Esophagus squamous epithelium (tissue), 5 donors: ENCODE measurements around the gene OR1L8. TPM values are rescaled to one million over a fixed set of nuclear protein-coding genes. Genes with fewer than 3 reads are reported as not detected.
"Not testable (repeated sequence)": the region's sequence is repeated elsewhere in the genome, so short reads cannot be mapped to it uniquely, and the experiment has no call there.

Experiments
- DNase-seq: peaks from one replicate; lab custom pipeline; 2025; lab: John Stamatoyannopoulos, UW
- H3K27ac ChIP-seq, 4 donors: fragments of 200-600 bp; sonication (generic); one replicate each; pipeline ENCODE4 v1.5.1; 2016 to 2019; ENCODE audit warnings: mild to moderate bottlenecking in 1 of 4
- H3K27me3 ChIP-seq, 4 donors: fragments of 200-600 bp; sonication (generic); 1 replicate in 3 of 4; 2 replicates in 1 of 4; pipeline versions ENCODE4 v1.5.1 to v1.6.0; 2017 to 2021; ENCODE audit warnings: antibody characterized with exemption in 1 of 4
- H3K36me3 ChIP-seq, 3 donors: fragments of 200-600 bp; sonication (generic); one replicate each; pipeline ENCODE4 v1.5.1; 2016 to 2019
- H3K4me1 ChIP-seq, 3 donors: fragments of 200-600 bp; sonication (generic); one replicate each; pipeline ENCODE4 v1.5.1; 2017 to 2019
- H3K4me3 ChIP-seq, 4 donors: fragments of 200-600 bp; sonication (generic); 1 replicate in 3 of 4; 2 replicates in 1 of 4; pipeline ENCODE4 v1.5.1; 2016 to 2019; ENCODE audit warnings: mild to moderate bottlenecking in 2 of 4, moderate library complexity in 1 of 4
- H3K9me3 ChIP-seq, 3 donors: fragments of 200-600 bp; sonication (generic); one replicate each; pipeline ENCODE4 v1.5.1; 2016 to 2019
- POLR2A ChIP-seq, 4 donors: fragments of 450-650 bp; IDR thresholded peaks; one replicate each; pipeline ENCODE4 v1.6.1; 2017; ENCODE audit warnings: antibody characterized with exemption in 4 of 4, mild to moderate bottlenecking in 4 of 4, moderate library complexity in 3 of 4
- WGBS, 2 donors: methylation state at CpG; one replicate each; pipeline ENCODE4 v1.1.5; 2018; 5-methylcytosine and 5-hydroxymethylcytosine counted together
- intact Hi-C: fragments of 100-400 bp; cut with DNase I; formaldehyde crosslinking; loops from one replicate; pipeline ENCODE4 v1.15.0; 2022
- total RNA-seq, 4 donors: library from RNA; depleted of rRNA; stranded (reverse); fragments of >200 nt; gene quantifications; one replicate each; pipeline ENCODE4 v1.1.0, GENCODE V29; 2016
- TF ChIP-seq, protein P1 (sequence below), 6 experiments: fragments of 450-650 bp in 4 of 6; fragments of 200-600 bp in 2 of 6; sonication (generic) in 2 of 6; IDR thresholded peaks; one replicate each; pipeline ENCODE4 v1.5.1; 2016 to 2019; ENCODE audit warnings: antibody characterized with exemption in 6 of 6, mild to moderate bottlenecking in 4 of 6, moderate library complexity in 4 of 6
- donor health status: DM: yes; HTN: yes; CAD: no.

The OR1L8 gene, protein sequence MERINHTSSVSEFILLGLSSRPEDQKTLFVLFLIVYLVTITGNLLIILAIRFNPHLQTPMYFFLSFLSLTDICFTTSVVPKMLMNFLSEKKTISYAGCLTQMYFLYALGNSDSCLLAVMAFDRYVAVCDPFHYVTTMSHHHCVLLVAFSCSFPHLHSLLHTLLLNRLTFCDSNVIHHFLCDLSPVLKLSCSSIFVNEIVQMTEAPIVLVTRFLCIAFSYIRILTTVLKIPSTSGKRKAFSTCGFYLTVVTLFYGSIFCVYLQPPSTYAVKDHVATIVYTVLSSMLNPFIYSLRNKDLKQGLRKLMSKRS
- total RNA-seq = under 1 TPM in 1 of 4 donors, not detected in 3; 0.38 TPM

DNA sequence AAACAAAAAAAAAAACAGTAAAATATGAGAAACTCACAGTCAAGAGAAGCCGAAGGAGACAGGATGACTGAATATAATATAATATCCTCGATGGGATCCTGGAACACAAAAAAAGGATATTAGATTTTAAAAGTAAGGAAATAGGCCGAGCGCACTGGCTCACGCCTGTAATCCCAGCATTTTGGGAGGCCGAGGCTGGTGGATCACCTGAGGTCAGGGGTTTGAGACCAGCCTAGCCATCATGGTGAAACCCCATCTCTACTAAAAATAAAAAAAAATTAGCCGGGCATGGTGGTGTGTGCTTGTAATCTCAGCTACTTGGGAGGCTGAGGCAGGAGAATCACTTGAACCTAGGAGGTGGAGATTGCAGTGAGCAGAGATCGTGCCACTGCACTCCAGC, at the start of gene OR1L8:
Gene OR1L8, minus strand, starts transcription at position 101 of the 400 bp plus-strand sequence. CDS start 14,907 bp downstream, outside the sequence.
- H3K4me1 ChIP-seq, H3K36me3 ChIP-seq, H3K27ac ChIP-seq, DNase-seq, H3K9me3 ChIP-seq, intact Hi-C loops, H3K4me3 ChIP-seq, H3K27me3 ChIP-seq: not testable (repeated sequence)
- 85 to 89% methylated on average over 8 of the region's 8 CpGs for WGBS, 2 donors

DNA sequence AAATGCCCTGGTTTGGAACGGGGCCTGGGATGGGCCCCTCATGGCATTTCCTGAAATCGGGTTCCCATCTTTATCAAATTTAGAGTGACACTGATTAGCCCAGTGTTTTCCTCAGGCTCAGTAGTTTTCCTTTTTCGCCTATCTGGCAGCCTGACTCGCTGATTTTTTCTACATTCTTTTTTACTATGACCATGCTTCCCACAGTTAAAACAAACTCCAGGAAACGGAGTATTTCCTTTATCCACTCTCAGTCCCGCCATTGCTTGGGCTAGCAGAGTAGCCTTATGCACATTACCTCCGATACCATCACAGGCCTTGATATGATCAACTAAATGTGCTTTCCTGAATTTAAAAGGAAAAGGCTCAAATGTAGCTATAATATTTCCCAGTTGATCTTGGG, 36.8 kb upstream of the OR1L8 start:
- no peaks in the 10 kb centered on the region for H3K4me1 ChIP-seq
- no peak for DNase-seq

DNA sequence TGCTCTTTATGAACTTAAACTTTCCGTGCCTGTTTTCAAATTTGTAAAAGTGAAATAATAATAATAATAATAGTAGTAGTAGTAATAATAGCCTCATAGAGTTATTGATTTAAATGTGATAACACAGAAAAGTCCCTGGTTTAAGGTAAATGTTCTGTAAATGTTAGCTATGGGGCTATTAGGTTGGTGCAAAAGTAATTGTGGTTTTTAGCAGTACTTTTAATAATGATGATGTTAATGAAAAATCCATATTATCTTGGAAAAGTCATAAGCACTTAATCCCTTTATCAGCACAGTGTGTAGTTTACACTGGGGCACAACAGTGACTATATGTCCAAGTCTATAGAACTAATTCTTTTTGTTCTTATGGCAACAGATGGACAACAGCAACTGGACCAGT, 31.2 kb upstream of the OR1L8 start, which contains the start of gene OR1Q1:
Gene OR1Q1, plus strand, starts transcription at position 377 of the 400 bp plus-strand sequence. Its CDS starts 0 bp downstream, at position 377.
- DNase-seq = no peak
- H3K36me3 ChIP-seq = no peaks in the 10 kb centered on the region
- intact Hi-C loops = no loop called here
- H3K27me3 ChIP-seq = no peaks in the 10 kb centered on the region
- no peaks in the 10 kb centered on the region for H3K4me1 ChIP-seq
- TF ChIP-seq, protein P1, sequence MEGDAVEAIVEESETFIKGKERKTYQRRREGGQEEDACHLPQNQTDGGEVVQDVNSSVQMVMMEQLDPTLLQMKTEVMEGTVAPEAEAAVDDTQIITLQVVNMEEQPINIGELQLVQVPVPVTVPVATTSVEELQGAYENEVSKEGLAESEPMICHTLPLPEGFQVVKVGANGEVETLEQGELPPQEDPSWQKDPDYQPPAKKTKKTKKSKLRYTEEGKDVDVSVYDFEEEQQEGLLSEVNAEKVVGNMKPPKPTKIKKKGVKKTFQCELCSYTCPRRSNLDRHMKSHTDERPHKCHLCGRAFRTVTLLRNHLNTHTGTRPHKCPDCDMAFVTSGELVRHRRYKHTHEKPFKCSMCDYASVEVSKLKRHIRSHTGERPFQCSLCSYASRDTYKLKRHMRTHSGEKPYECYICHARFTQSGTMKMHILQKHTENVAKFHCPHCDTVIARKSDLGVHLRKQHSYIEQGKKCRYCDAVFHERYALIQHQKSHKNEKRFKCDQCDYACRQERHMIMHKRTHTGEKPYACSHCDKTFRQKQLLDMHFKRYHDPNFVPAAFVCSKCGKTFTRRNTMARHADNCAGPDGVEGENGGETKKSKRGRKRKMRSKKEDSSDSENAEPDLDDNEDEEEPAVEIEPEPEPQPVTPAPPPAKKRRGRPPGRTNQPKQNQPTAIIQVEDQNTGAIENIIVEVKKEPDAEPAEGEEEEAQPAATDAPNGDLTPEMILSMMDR (IDR thresholded peaks at IDR 0.05) = no peak
- TF ChIP-seq POLR2A (IDR thresholded peaks at IDR 0.05) = no peak
- 71 to 83% methylated on average over 1 of the region's 1 CpG for WGBS, 2 donors
- H3K27ac ChIP-seq = no peak within 1 kb of the TSS
- H3K9me3 ChIP-seq = no peaks in the 10 kb centered on the region
- no peak within 1 kb of the TSS for H3K4me3 ChIP-seq

More for the DNA sequence above, 36.8 kb upstream of the OR1L8 start:
- TF ChIP-seq, protein P1 (IDR thresholded peaks at IDR 0.05) = no peak
- Histone ChIP-seq H3K36me3 (no peaks in the 10 kb centered on the region), H3K9me3 (no peaks in the 10 kb centered on the region), H3K27ac (no peak overlapping the region), H3K27me3 (no peaks in the 10 kb centered on the region), H3K4me3 (no peak overlapping the region)
- WGBS, 2 donors = 71 to 77% methylated on average over 7 of the region's 7 CpGs
- intact Hi-C loops = no loop called here

DNA sequence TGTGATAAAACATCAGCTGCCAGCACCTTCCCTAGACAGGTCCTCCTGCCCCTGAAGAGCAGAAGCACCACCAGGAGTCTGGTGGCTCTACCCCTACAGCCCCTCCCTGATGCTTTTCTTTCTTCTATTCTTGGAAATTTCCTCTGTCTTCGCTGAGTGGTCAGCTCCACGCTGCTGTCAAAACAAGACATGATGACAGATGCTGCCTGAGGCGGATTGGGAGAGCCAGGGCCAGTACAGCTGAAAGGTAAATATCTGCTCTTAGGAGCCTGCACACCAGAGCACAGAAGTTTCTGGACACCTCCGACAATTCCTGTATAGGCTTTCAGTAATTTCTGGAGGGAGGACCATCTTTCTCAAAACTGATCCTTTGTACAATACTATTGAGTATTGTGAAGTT, 26.6 kb upstream of the OR1L8 start:
- Histone ChIP-seq H3K4me1 (no peaks in the 10 kb centered on the region), H3K27ac (no peak overlapping the region), H3K36me3 (no peaks in the 10 kb centered on the region), H3K4me3 (no peak overlapping the region), H3K9me3 (no peaks in the 10 kb centered on the region), H3K27me3 (no peaks in the 10 kb centered on the region)
- no peak for TF ChIP-seq POLR2A (IDR thresholded peaks at IDR 0.05)
- TF ChIP-seq, protein P1 (IDR thresholded peaks at IDR 0.05) = no peak
- intact Hi-C loops = no loop called here
- 47 to 55% methylated on average over 4 of the region's 4 CpGs for WGBS, 2 donors
- DNase-seq = no peak

DNA sequence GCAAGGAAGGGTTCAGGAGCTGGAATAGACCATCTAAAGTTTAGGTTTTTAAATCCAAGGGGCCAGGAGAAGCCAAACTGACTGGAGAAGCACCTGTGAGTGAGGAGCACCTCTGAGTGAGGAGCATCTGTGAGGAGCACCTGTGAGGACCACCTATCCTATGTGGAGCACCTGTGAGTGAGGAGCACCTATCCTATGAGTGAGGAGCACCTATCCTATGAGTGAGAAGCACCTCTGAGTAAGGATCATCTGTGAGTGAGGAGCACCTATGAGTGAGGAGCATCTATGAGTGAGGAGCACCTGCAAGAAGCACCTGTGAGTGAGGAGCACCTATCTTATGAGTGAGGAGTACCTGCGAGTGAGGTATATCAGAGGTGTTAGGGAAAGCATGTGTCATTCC, 23.4 kb upstream of the OR1L8 start:
- H3K4me3 ChIP-seq = no peak overlapping the region
- 85 to 100% methylated on average over 1 of the region's 1 CpG for WGBS, 2 donors
- H3K36me3 ChIP-seq = no peaks in the 10 kb centered on the region
- H3K9me3 ChIP-seq = no peaks in the 10 kb centered on the region
- H3K4me1 ChIP-seq = no peaks in the 10 kb centered on the region
- TF ChIP-seq, protein P1 (IDR thresholded peaks at IDR 0.05) = no peak
- no peak for TF ChIP-seq POLR2A (IDR thresholded peaks at IDR 0.05)
- intact Hi-C loops = no loop called here
- no peak for DNase-seq
- no peaks in the 10 kb centered on the region for H3K27me3 ChIP-seq
- no peak overlapping the region for H3K27ac ChIP-seq
